HepG2 (cell line): ENCODE data around the gene AGO4. TPM values are rescaled to one million over a fixed set of nuclear protein-coding genes. Genes with fewer than 3 reads are reported as not detected.
A peak's percentile ranks its signal among the peaks of the same experiment; 100 is the strongest.

Experiments used
- BHLHE40 ChIP-seq: IDR thresholded peaks from 2 replicates; pipeline ENCODE4 v1.6.1; 2011; ENCODE audit warnings: low read length, improper control_type of control experiment
- CEBPB ChIP-seq: IDR thresholded peaks from 2 replicates; pipeline ENCODE4 v1.6.1; 2011; ENCODE audit warnings: low read depth, low read length, improper control_type of control experiment, borderline replicate concordance
- DMAP1 ChIP-seq: IDR thresholded peaks from 2 replicates; pipeline ENCODE4 v1.6.1; 2016
- KDM1A ChIP-seq: IDR thresholded peaks from 2 replicates; pipeline ENCODE4 v1.6.1; 2016; ENCODE audit warnings: missing compliant biosample characterization
- MEIS1 ChIP-seq: sonication (generic); formaldehyde crosslinking; IDR thresholded peaks from 2 replicates; pipeline ENCODE4 v1.9.0; 2021; ENCODE audit warnings: mild to moderate bottlenecking, missing genetic modification reagents, moderate library complexity, borderline replicate concordance
- PRDM4 ChIP-seq: sonication (generic); formaldehyde crosslinking; IDR thresholded peaks from 2 replicates; pipeline ENCODE4 v1.9.0; 2021; ENCODE audit warnings: missing genetic modification reagents, borderline replicate concordance
- SRSF1 ChIP-seq: fragments of 200-400 bp; formaldehyde crosslinking; optimal IDR thresholded peaks from 2 replicates; pipeline ENCODE3; 2017; ENCODE audit warnings: mild to moderate bottlenecking, low read depth, low read length, moderate library complexity
- TERF1 ChIP-seq: sonication (generic); formaldehyde crosslinking; IDR thresholded peaks from 2 replicates; pipeline ENCODE4 v1.8.0; 2022; ENCODE audit warnings: mild to moderate bottlenecking, missing genetic modification reagents, moderate library complexity
- WIZ ChIP-seq: sonication (generic); formaldehyde crosslinking; IDR thresholded peaks from 2 replicates; pipeline ENCODE4 v1.5.1; 2020; ENCODE audit warnings: mild to moderate bottlenecking, missing genetic modification reagents
- ZEB1 ChIP-seq: IDR thresholded peaks from 2 replicates; pipeline ENCODE4 v1.6.1; 2012; ENCODE audit warnings: mild to moderate bottlenecking, low read depth, inconsistent platforms; ENCODE audit not compliant: insufficient replicate concordance
- ZNF136 ChIP-seq: sonication (generic); formaldehyde crosslinking; IDR thresholded peaks from 2 replicates; pipeline ENCODE4 v1.8.1; 2022; ENCODE audit warnings: low read depth, mild to moderate bottlenecking, moderate library complexity, missing genetic modification reagents
- ZNF264 ChIP-seq: sonication (generic); formaldehyde crosslinking; IDR thresholded peaks from 2 replicates; pipeline ENCODE4 v1.4.0; 2020; ENCODE audit warnings: missing genetic modification reagents
- ZNF335 ChIP-seq: sonication (generic); formaldehyde crosslinking; IDR thresholded peaks from 2 replicates; pipeline ENCODE4 v1.4.0; 2020; ENCODE audit warnings: missing genetic modification reagents
- ZNF468 ChIP-seq: sonication (generic); formaldehyde crosslinking; IDR thresholded peaks from 2 replicates; pipeline ENCODE4 v1.8.0; 2022; ENCODE audit warnings: mild to moderate bottlenecking, moderate library complexity, missing genetic modification reagents
- ZNF746 ChIP-seq: sonication (generic); formaldehyde crosslinking; IDR thresholded peaks from 2 replicates; pipeline ENCODE4 v1.8.0; 2022; ENCODE audit warnings: mild to moderate bottlenecking, missing genetic modification reagents
- polyA plus RNA-seq, 8 experiments: library from polyadenylated mRNA; depleted of rRNA in 3 of 8; stranded (reverse) in 7 of 8; unstranded in 1 of 8; fragments of >200 nt; fragmentation: Illumina TruSeq in 4 of 8; extraction: Trizol in 4 of 8; gene quantifications; 2 replicates each; pipeline versions ENCODE4 v1.2.1 to v1.2.3, GENCODE V29; 2011 to 2016; ENCODE audit warnings: low read depth in 4 of 8, missing spikeins in 1 of 8, mixed read lengths in 1 of 8; ENCODE audit not compliant: insufficient read depth in 1 of 8
- total RNA-seq, 5 experiments: library from RNA; depleted of rRNA; stranded (reverse); fragments of >200 nt; fragmentation: Illumina TruSeq; extraction: Trizol; gene quantifications; 2 replicates each; pipeline ENCODE4 v1.2.3, GENCODE V29; 2016; ENCODE audit warnings: low read depth in 1 of 5
- TF ChIP-seq, protein P1 (sequence below), 2 experiments: sonication (generic) in 1 of 2; formaldehyde crosslinking in 1 of 2; IDR thresholded peaks; 2 replicates each; pipeline versions ENCODE4 v1.5.1 to v1.6.1; 2011 to 2020; ENCODE audit warnings: borderline replicate concordance in 1 of 2, low read depth in 1 of 2, low read length in 1 of 2, mild to moderate bottlenecking in 1 of 2, missing genetic modification reagents in 1 of 2, moderate library complexity in 1 of 2
- TF ChIP-seq, protein P2 (sequence below): sonication (generic); formaldehyde crosslinking; IDR thresholded peaks from 2 replicates; pipeline ENCODE4 v1.5.0; 2020; ENCODE audit warnings: missing genetic modification reagents, mild to moderate bottlenecking, borderline replicate concordance
- TF ChIP-seq, protein P3 (sequence below): sonication (generic); formaldehyde crosslinking; IDR thresholded peaks from 2 replicates; pipeline ENCODE4 v1.4.0; 2020; ENCODE audit warnings: missing genetic modification reagents
- TF ChIP-seq, protein P4 (sequence below): sonication (generic); formaldehyde crosslinking; IDR thresholded peaks from 2 replicates; pipeline ENCODE4 v1.8.0; 2022; ENCODE audit warnings: mild to moderate bottlenecking, missing genetic modification reagents, moderate library complexity

Gene AGO4
- total and polyA plus RNA-seq, 2 of the 13 experiments (the other 11 are each of a cell fraction or from before 2014, with no cell fraction given) = 6.0 to 13.8 TPM

- TF ChIP-seq PRDM4 (CRISPR knock-in tag) (no peak), DMAP1 (CRISPR knock-in tag) (no peak), ZNF136 (CRISPR knock-in tag) (no peak), SRSF1 (no peak), ZEB1 (no peak), CEBPB (no peak), ZNF264 (CRISPR knock-in tag) (0 out of 2 replicates have a peak, but pooled peaks have one; percentile 3), ZNF746 (CRISPR knock-in tag) (no peak), KDM1A (CRISPR knock-in tag) (no peak), TERF1 (CRISPR knock-in tag) (no peak), MEIS1 (CRISPR knock-in tag) (no peak), ZNF335 (CRISPR knock-in tag) (0 out of 2 replicates have a peak, but pooled peaks have one; percentile 3), ZNF468 (CRISPR knock-in tag) (no peak), BHLHE40 (no peak), WIZ (no peak)
- TF ChIP-seq, protein P1, sequence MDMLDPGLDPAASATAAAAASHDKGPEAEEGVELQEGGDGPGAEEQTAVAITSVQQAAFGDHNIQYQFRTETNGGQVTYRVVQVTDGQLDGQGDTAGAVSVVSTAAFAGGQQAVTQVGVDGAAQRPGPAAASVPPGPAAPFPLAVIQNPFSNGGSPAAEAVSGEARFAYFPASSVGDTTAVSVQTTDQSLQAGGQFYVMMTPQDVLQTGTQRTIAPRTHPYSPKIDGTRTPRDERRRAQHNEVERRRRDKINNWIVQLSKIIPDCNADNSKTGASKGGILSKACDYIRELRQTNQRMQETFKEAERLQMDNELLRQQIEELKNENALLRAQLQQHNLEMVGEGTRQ (IDR thresholded peaks at IDR 0.05; ENCODE audit: low read depth, low read length) = no peak
- TF ChIP-seq, protein P1 (CRISPR knock-in tag; IDR thresholded peaks at IDR 0.05; ENCODE audit: borderline replicate concordance) = no peak
- TF ChIP-seq, protein P2, sequence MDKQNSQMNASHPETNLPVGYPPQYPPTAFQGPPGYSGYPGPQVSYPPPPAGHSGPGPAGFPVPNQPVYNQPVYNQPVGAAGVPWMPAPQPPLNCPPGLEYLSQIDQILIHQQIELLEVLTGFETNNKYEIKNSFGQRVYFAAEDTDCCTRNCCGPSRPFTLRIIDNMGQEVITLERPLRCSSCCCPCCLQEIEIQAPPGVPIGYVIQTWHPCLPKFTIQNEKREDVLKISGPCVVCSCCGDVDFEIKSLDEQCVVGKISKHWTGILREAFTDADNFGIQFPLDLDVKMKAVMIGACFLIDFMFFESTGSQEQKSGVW (CRISPR knock-in tag) = no peak
- TF ChIP-seq, protein P3, sequence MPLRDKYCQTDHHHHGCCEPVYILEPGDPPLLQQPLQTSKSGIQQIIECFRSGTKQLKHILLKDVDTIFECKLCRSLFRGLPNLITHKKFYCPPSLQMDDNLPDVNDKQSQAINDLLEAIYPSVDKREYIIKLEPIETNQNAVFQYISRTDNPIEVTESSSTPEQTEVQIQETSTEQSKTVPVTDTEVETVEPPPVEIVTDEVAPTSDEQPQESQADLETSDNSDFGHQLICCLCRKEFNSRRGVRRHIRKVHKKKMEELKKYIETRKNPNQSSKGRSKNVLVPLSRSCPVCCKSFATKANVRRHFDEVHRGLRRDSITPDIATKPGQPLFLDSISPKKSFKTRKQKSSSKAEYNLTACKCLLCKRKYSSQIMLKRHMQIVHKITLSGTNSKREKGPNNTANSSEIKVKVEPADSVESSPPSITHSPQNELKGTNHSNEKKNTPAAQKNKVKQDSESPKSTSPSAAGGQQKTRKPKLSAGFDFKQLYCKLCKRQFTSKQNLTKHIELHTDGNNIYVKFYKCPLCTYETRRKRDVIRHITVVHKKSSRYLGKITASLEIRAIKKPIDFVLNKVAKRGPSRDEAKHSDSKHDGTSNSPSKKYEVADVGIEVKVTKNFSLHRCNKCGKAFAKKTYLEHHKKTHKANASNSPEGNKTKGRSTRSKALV = 0 out of 2 replicates have a peak, but pooled peaks have one; percentile 13
- TF ChIP-seq, protein P4, sequence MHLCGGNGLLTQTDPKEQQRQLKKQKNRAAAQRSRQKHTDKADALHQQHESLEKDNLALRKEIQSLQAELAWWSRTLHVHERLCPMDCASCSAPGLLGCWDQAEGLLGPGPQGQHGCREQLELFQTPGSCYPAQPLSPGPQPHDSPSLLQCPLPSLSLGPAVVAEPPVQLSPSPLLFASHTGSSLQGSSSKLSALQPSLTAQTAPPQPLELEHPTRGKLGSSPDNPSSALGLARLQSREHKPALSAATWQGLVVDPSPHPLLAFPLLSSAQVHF (CRISPR knock-in tag) = no peak
These were observed 39.2 kb upstream of the AGO4 start (continued) for GRCh38 chr1:35768350-35769187.
